HEK293 (cell line): ENCODE data around the gene UBE2D1.

ENCODE experiments used
- EGR2 ChIP-seq: fragments of 450-650 bp; formaldehyde crosslinking; IDR thresholded peaks from 2 replicates; pipeline ENCODE4 v1.5.1; 2016; ENCODE audit warnings: low read depth, missing biosample characterization, missing genetic modification characterization
- GLI4 ChIP-seq: fragments of 450-650 bp; formaldehyde crosslinking; IDR thresholded peaks from 2 replicates; pipeline ENCODE4 v1.5.1; 2016; ENCODE audit warnings: missing biosample characterization, missing genetic modification characterization
- GLIS2 ChIP-seq: fragments of 450-650 bp; formaldehyde crosslinking; IDR thresholded peaks from 2 replicates; pipeline ENCODE4 v1.5.1; 2016; ENCODE audit warnings: missing biosample characterization, missing genetic modification characterization
- PRDM4 ChIP-seq: fragments of 450-650 bp; formaldehyde crosslinking; IDR thresholded peaks from 2 replicates; pipeline ENCODE4 v1.5.1; 2017; ENCODE audit warnings: missing biosample characterization, missing genetic modification characterization
- TRIM28 ChIP-seq: IDR thresholded peaks from 2 replicates; pipeline ENCODE4 v1.6.1; 2011; ENCODE audit warnings: low read length, control low read depth, borderline replicate concordance
- ZBTB10 ChIP-seq: fragments of 450-650 bp; formaldehyde crosslinking; IDR thresholded peaks from 2 replicates; pipeline ENCODE4 v1.5.1; 2016; ENCODE audit warnings: missing biosample characterization, missing genetic modification characterization
- ZBTB11 ChIP-seq: fragments of 450-650 bp; formaldehyde crosslinking; conservative IDR thresholded peaks from 2 replicates; pipeline ENCODE4 v1.5.1; 2016; ENCODE audit warnings: low read depth, missing biosample characterization, missing genetic modification characterization
- ZNF10 ChIP-seq: fragments of 450-650 bp; formaldehyde crosslinking; IDR thresholded peaks from 2 replicates; pipeline ENCODE4 v1.5.1; 2017; ENCODE audit warnings: missing biosample characterization, missing genetic modification characterization
- ZNF138 ChIP-seq: fragments of 450-650 bp; formaldehyde crosslinking; IDR thresholded peaks from 2 replicates; pipeline ENCODE4 v1.5.1; 2016; ENCODE audit warnings: missing biosample characterization, missing genetic modification characterization, borderline replicate concordance
- ZNF18 ChIP-seq: fragments of 450-650 bp; formaldehyde crosslinking; IDR thresholded peaks from 2 replicates; pipeline ENCODE4 v1.5.1; 2016; ENCODE audit warnings: missing biosample characterization, missing genetic modification characterization
- ZNF2 ChIP-seq: fragments of 450-650 bp; formaldehyde crosslinking; IDR thresholded peaks from 2 replicates; pipeline ENCODE4 v1.5.1; 2016; ENCODE audit warnings: missing biosample characterization, missing genetic modification characterization
- ZNF202 ChIP-seq: fragments of 450-650 bp; formaldehyde crosslinking; IDR thresholded peaks from 2 replicates; pipeline ENCODE4 v1.5.1; 2016; ENCODE audit warnings: missing biosample characterization, missing genetic modification characterization, borderline replicate concordance
- ZNF362 ChIP-seq: fragments of 450-650 bp; formaldehyde crosslinking; IDR thresholded peaks from 2 replicates; pipeline ENCODE4 v1.5.1; 2016; ENCODE audit warnings: missing biosample characterization, missing genetic modification characterization
- ZNF366 ChIP-seq: fragments of 450-650 bp; formaldehyde crosslinking; conservative IDR thresholded peaks from 2 replicates; pipeline ENCODE4 v1.5.1; 2016; ENCODE audit warnings: missing biosample characterization, missing genetic modification characterization
- ZNF391 ChIP-seq: fragments of 450-650 bp; formaldehyde crosslinking; IDR thresholded peaks from 2 replicates; pipeline ENCODE4 v1.5.1; 2016; ENCODE audit warnings: low read depth, missing biosample characterization, missing genetic modification characterization, borderline replicate concordance
- ZNF639 ChIP-seq: fragments of 450-650 bp; formaldehyde crosslinking; IDR thresholded peaks from 2 replicates; pipeline ENCODE4 v1.5.1; 2016; ENCODE audit warnings: missing biosample characterization, missing genetic modification characterization
- ZSCAN23 ChIP-seq: fragments of 450-650 bp; formaldehyde crosslinking; IDR thresholded peaks from 2 replicates; pipeline ENCODE4 v1.5.1; 2016; ENCODE audit warnings: missing biosample characterization, missing genetic modification characterization
- TF ChIP-seq, protein P1 (sequence below): IDR thresholded peaks from 2 replicates; pipeline ENCODE4 v1.6.1; 2011; ENCODE audit warnings: mild to moderate bottlenecking, low read depth, low read length, borderline replicate concordance
- TF ChIP-seq, protein P2 (sequence below): fragments of 450-650 bp; formaldehyde crosslinking; IDR thresholded peaks from 2 replicates; pipeline ENCODE4 v1.5.1; 2016; ENCODE audit warnings: missing biosample characterization, missing genetic modification characterization

UBE2D1 gene

GRCh38 chr10:58384999-58385783, 50.4 kb downstream of the UBE2D1 start, which contains the start of gene TFAM (continued):
- TF ChIP-seq, protein P1, sequence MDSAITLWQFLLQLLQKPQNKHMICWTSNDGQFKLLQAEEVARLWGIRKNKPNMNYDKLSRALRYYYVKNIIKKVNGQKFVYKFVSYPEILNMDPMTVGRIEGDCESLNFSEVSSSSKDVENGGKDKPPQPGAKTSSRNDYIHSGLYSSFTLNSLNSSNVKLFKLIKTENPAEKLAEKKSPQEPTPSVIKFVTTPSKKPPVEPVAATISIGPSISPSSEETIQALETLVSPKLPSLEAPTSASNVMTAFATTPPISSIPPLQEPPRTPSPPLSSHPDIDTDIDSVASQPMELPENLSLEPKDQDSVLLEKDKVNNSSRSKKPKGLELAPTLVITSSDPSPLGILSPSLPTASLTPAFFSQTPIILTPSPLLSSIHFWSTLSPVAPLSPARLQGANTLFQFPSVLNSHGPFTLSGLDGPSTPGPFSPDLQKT: peak; percentile 73; the same call in 1 of the 2 replicates
- TF ChIP-seq, protein P2, sequence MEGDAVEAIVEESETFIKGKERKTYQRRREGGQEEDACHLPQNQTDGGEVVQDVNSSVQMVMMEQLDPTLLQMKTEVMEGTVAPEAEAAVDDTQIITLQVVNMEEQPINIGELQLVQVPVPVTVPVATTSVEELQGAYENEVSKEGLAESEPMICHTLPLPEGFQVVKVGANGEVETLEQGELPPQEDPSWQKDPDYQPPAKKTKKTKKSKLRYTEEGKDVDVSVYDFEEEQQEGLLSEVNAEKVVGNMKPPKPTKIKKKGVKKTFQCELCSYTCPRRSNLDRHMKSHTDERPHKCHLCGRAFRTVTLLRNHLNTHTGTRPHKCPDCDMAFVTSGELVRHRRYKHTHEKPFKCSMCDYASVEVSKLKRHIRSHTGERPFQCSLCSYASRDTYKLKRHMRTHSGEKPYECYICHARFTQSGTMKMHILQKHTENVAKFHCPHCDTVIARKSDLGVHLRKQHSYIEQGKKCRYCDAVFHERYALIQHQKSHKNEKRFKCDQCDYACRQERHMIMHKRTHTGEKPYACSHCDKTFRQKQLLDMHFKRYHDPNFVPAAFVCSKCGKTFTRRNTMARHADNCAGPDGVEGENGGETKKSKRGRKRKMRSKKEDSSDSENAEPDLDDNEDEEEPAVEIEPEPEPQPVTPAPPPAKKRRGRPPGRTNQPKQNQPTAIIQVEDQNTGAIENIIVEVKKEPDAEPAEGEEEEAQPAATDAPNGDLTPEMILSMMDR (tag by site-specific recombination): peak; percentile 96
- TF ChIP-seq GLIS2 (tag by site-specific recombination) (peak; percentile 96), ZNF202 (tag by site-specific recombination) (no peak), ZNF366 (tag by site-specific recombination) (peak; percentile 97), PRDM4 (tag by site-specific recombination) (no peak), ZBTB11 (tag by site-specific recombination) (peak; percentile 84), ZNF639 (tag by site-specific recombination) (peak; percentile 17; the same call in 1 of the 2 replicates), ZNF138 (no peak), ZSCAN23 (tag by site-specific recombination) (0 out of 2 replicates have a peak, but pooled peaks have one; percentile 58), ZNF2 (tag by site-specific recombination) (peak; percentile 76; the same call in 1 of the 2 replicates), TRIM28 (peak; percentile 49; the same call in 1 of the 2 replicates), ZNF391 (tag by site-specific recombination) (peak; percentile 55; the same call in 1 of the 2 replicates), ZNF18 (tag by site-specific recombination) (0 out of 2 replicates have a peak, but pooled peaks have one; percentile 18), ZNF362 (no peak), GLI4 (tag by site-specific recombination) (0 out of 2 replicates have a peak, but pooled peaks have one; percentile 13), EGR2 (peak; percentile 94), ZNF10 (tag by site-specific recombination) (peak; percentile 53; the same call in 1 of the 2 replicates), ZBTB10 (tag by site-specific recombination) (peak; percentile 78)
